HepG2 (cell line): Measurements from ENCODE around the gene RARRES1. TPM values are rescaled to one million over a fixed set of nuclear protein-coding genes. Genes with fewer than 3 reads are reported as not detected.

ENCODE experiments used
- ATAC-seq: fragments of 200-7000 bp; cut with Tn5 transposase; 3 replicates; pipeline ENCODE4 v1.9.1; 2020; ENCODE audit warnings: mild to moderate bottlenecking, moderate library complexity
- BruUV-seq: library from RNA; stranded (reverse); fragments of 400-500 nt; replicated peaks from 2 replicates; lab custom pipeline; 2021; lab: Mats Ljungman, UMichigan
- CTCF ChIA-PET: fragments of 300-600 bp; formaldehyde crosslinking; extraction: SDS; loops from one replicate; lab custom pipeline; 2021; ENCODE audit warnings: low total read pairs, inconsistent platforms, low intra/inter-chr PET ratio; lab: Yijun Ruan, JAX
- POLR2A ChIA-PET: fragments of 350-600 bp; sonication (Branson Sonifier 250); formaldehyde crosslinking; loops from one replicate; lab custom pipeline; 2020; ENCODE audit warnings: antibody characterized with exemption, inconsistent platforms; lab: Yijun Ruan, JAX
- DNase-seq: peaks from one replicate; pipeline ENCODE4 v3.0.0-alpha.2; 2015; ENCODE audit warnings: low spot score
- FAIRE-seq: peaks from 3 replicates; lab custom pipeline; 2011; peaks lifted over from hg19 to GRCh38; lab: Jason Lieb, UNC
- H2AFZ ChIP-seq: one replicate; pipeline ENCODE4 v1.6.1; 2011; ENCODE audit warnings: low read length, inconsistent platforms
- H3K27ac ChIP-seq: fragments of 300-600 bp; 3 replicates; pipeline ENCODE4 v1.8.0; 2011; ENCODE audit warnings: mixed run types, mild to moderate bottlenecking, mixed read lengths, low read length, inconsistent platforms; ENCODE audit not compliant: insufficient read depth; ENCODE audit errors: extremely low read length
- H3K27me3 ChIP-seq, 2 experiments: fragments of 200-600 bp in 1 of 2; 2 replicates in 1 of 2; 3 replicates in 1 of 2; pipeline versions ENCODE4 v1.6.0 to v1.8.0; 2011; ENCODE audit warnings: low read length in 2 of 2, mild to moderate bottlenecking in 2 of 2, moderate library complexity in 2 of 2, inconsistent platforms in 1 of 2; ENCODE audit not compliant: insufficient read depth in 2 of 2, control insufficient read depth in 1 of 2
- H3K36me3 ChIP-seq, 2 experiments: fragments of 200-600 bp in 1 of 2; replicated peaks in 1 of 2; 2 replicates in 1 of 2; 3 replicates in 1 of 2; pipeline versions ENCODE4 v1.5.1 to v1.8.0; 2011; ENCODE audit warnings: low read length in 2 of 2, inconsistent platforms in 1 of 2; ENCODE audit not compliant: insufficient read depth in 2 of 2, control insufficient read depth in 1 of 2
- H3K4me1 ChIP-seq: 2 replicates; pipeline ENCODE4 v1.5.1; 2012; ENCODE audit warnings: low read length, inconsistent platforms; ENCODE audit not compliant: insufficient read depth
- H3K4me2 ChIP-seq: 2 replicates; pipeline ENCODE4 v1.6.0; 2011; ENCODE audit warnings: low read depth, low read length, inconsistent platforms
- H3K4me3 ChIP-seq, 3 experiments: fragments of 200-600 bp in 1 of 3; sonication (generic), shearing (Covaris generic) in 1 of 3; replicated peaks in 1 of 3; 2 replicates each; pipeline ENCODE4 v1.5.1; 2011 to 2016; ENCODE audit warnings: low read length in 3 of 3, inconsistent platforms in 2 of 3, low read depth in 2 of 3, mild to moderate bottlenecking in 2 of 3, control low read depth in 1 of 3, mixed read lengths in 1 of 3; ENCODE audit not compliant: insufficient read depth in 1 of 3
- H3K79me2 ChIP-seq: one replicate; pipeline ENCODE4 v1.6.1; 2011; ENCODE audit warnings: low read length, inconsistent platforms; ENCODE audit not compliant: insufficient read depth
- H3K9ac ChIP-seq: 2 replicates; pipeline ENCODE4 v1.6.0; 2011; ENCODE audit warnings: mild to moderate bottlenecking, low read depth, low read length, inconsistent platforms; ENCODE audit not compliant: insufficient read depth
- H3K9me3 ChIP-seq: 2 replicates; pipeline ENCODE4 v1.5.1; 2012; ENCODE audit warnings: mild to moderate bottlenecking, low read length
- H4K20me1 ChIP-seq: 2 replicates; pipeline ENCODE4 v1.6.0; 2011; ENCODE audit warnings: inconsistent platforms, mild to moderate bottlenecking, low read length, moderate library complexity; ENCODE audit not compliant: insufficient read depth
- HES4 ChIP-seq: sonication (generic); formaldehyde crosslinking; IDR thresholded peaks from 2 replicates; pipeline ENCODE4 v1.9.0; 2021; ENCODE audit warnings: mild to moderate bottlenecking, missing genetic modification reagents, borderline replicate concordance
- NFE2L2 ChIP-seq: fragments of 150-350 bp; IDR thresholded peaks from 2 replicates; pipeline ENCODE4 v1.6.1; 2014; ENCODE audit warnings: low read length
- PHF21A ChIP-seq: sonication (generic); formaldehyde crosslinking; IDR thresholded peaks from 2 replicates; pipeline ENCODE4 v1.5.0; 2020; ENCODE audit warnings: mild to moderate bottlenecking, missing genetic modification reagents
- ZNF451 ChIP-seq: sonication (generic); formaldehyde crosslinking; IDR thresholded peaks from 2 replicates; pipeline ENCODE4 v1.5.0; 2020; ENCODE audit warnings: mild to moderate bottlenecking, missing genetic modification reagents
- ZNF776 ChIP-seq: sonication (generic); formaldehyde crosslinking; IDR thresholded peaks from 2 replicates; pipeline ENCODE4 v1.4.0; 2020; ENCODE audit warnings: mild to moderate bottlenecking, missing genetic modification reagents
- WGBS: methylation state at CpG from one replicate; pipeline ENCODE4 v1.1.6; 2017; ENCODE audit warnings: low lambda C conversion rate; 5-methylcytosine and 5-hydroxymethylcytosine counted together
- in situ Hi-C: cut with HindIII; loops from 2 replicates; pipeline ENCODE4 v1.10.0; 2017; ENCODE audit warnings: low pct_unique_long_range_greater_than_20kb; ENCODE audit not compliant: extremely low pct_ligation_motif_present
- intact Hi-C: fragments of 100-400 bp; cut with micrococcal nuclease; formaldehyde crosslinking; loops from one replicate; pipeline ENCODE4 v1.10.0; 2022; ENCODE audit not compliant: unreplicated experiment
- polyA plus RNA-seq, 8 experiments: library from polyadenylated mRNA; depleted of rRNA in 3 of 8; stranded (reverse) in 7 of 8; unstranded in 1 of 8; fragments of >200 nt; fragmentation: Illumina TruSeq in 4 of 8; extraction: Trizol in 4 of 8; gene quantifications; 2 replicates each; pipeline versions ENCODE4 v1.2.1 to v1.2.3, GENCODE V29; 2011 to 2016; ENCODE audit warnings: low read depth in 4 of 8, missing spikeins in 1 of 8, mixed read lengths in 1 of 8; ENCODE audit not compliant: insufficient read depth in 1 of 8
- total RNA-seq, 5 experiments: library from RNA; depleted of rRNA; stranded (reverse); fragments of >200 nt; fragmentation: Illumina TruSeq; extraction: Trizol; gene quantifications; 2 replicates each; pipeline ENCODE4 v1.2.3, GENCODE V29; 2016; ENCODE audit warnings: low read depth in 1 of 5
- TF ChIP-seq, protein P1 (sequence below): sonication (generic); formaldehyde crosslinking; IDR thresholded peaks from 2 replicates; pipeline ENCODE4 v1.8.0; 2022; ENCODE audit warnings: missing genetic modification reagents, low read depth, mild to moderate bottlenecking, borderline replicate concordance
- TF ChIP-seq, protein P2 (sequence below): IDR thresholded peaks from 2 replicates; pipeline ENCODE4 v1.6.1; 2016; ENCODE audit warnings: missing biosample characterization, missing genetic modification reagents, low read depth
- TF ChIP-seq, protein P3 (sequence below): sonication (generic); formaldehyde crosslinking; IDR thresholded peaks from 2 replicates; pipeline ENCODE4 v1.5.1; 2020; ENCODE audit warnings: mild to moderate bottlenecking, missing genetic modification reagents, moderate library complexity

RARRES1 gene
- total and polyA plus RNA-seq, 2 of the 13 experiments (the other 11 are each of a cell fraction or from before 2014, with no cell fraction given): not detected

DNA sequence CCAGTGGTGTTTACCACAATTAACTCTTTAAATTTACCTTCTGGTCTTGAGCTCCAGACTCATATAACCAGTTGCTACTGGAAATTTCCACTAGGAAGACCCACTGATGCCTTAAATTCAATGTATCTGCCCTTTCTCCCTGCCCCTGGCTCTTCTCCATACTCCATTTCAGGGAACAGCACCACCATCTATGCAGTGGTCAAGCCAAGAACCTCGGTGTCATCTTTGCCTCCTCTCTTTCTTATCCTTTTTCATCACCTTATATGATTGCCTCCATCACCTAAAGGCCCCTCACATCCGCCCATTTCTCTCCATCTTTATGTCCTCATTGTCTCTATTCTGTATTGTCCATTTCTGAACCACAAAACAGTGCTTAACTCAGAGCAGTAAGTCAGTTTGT is 48.9 kb upstream of the RARRES1 start:
- no peak overlapping the region for H3K27ac ChIP-seq
- peaks cover 4% of the 10 kb centered on the region for H3K4me1 ChIP-seq
- no peak for FAIRE-seq
- ChIA-PET CTCF (no interaction called here), POLR2A (no interaction called here)
- no peaks in the 10 kb centered on the region for H3K27me3 ChIP-seq
- 60% methylated on average over 2 of the region's 2 CpGs for WGBS
- H3K9ac ChIP-seq: no peak overlapping the region
- in situ Hi-C loops: loop anchor here (25.0 kb wide), 1 partner anchor 244 kb away; no protein-coding TSS in a partner anchor
- H3K9me3 ChIP-seq: no peaks in the 10 kb centered on the region
- no peak overlapping the region for H3K4me2 ChIP-seq
- no peak overlapping the region for H2AFZ ChIP-seq
- BruUV-seq: no TSS peak
- no peak overlapping the region for H3K4me3 ChIP-seq
- TF ChIP-seq HES4 (CRISPR knock-in tag) (no peak), ZNF451 (CRISPR knock-in tag) (no peak), PHF21A (CRISPR knock-in tag) (no peak), NFE2L2 (no peak), ZNF776 (CRISPR knock-in tag) (no peak)
- TF ChIP-seq, protein P1, sequence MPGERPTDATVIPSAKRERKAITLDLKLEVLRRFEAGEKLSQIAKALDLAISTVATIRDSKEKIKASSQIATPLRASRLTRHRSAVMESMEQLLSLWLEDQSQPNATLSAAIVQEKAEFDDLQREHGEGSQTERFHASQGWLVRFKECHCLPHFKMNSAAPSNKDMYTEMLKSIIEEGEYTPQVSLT (CRISPR knock-in tag): no peak
- TF ChIP-seq, protein P2, sequence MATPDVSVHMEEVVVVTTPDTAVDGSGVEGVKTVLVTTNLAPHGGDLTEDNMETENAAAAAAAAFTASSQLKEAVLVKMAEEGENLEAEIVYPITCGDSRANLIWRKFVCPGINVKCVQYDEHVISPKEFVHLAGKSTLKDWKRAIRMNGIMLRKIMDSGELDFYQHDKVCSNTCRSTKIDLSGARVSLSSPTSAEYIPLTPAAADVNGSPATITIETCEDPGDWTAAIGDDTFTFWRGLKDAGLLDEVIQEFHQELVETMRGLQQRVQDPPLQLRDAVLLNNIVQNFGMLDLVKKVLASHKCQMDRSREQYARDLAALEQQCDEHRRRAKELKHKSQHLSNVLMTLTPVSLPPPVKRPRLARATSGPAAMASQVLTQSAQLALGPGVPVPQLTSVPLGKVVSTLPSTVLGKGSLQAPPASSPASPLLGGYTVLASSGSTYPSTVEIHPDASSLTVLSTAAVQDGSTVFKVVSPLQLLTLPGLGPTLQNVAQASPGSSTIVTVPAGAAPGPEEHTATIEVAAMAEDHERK (CRISPR knock-in tag): no peak
- TF ChIP-seq, protein P3, sequence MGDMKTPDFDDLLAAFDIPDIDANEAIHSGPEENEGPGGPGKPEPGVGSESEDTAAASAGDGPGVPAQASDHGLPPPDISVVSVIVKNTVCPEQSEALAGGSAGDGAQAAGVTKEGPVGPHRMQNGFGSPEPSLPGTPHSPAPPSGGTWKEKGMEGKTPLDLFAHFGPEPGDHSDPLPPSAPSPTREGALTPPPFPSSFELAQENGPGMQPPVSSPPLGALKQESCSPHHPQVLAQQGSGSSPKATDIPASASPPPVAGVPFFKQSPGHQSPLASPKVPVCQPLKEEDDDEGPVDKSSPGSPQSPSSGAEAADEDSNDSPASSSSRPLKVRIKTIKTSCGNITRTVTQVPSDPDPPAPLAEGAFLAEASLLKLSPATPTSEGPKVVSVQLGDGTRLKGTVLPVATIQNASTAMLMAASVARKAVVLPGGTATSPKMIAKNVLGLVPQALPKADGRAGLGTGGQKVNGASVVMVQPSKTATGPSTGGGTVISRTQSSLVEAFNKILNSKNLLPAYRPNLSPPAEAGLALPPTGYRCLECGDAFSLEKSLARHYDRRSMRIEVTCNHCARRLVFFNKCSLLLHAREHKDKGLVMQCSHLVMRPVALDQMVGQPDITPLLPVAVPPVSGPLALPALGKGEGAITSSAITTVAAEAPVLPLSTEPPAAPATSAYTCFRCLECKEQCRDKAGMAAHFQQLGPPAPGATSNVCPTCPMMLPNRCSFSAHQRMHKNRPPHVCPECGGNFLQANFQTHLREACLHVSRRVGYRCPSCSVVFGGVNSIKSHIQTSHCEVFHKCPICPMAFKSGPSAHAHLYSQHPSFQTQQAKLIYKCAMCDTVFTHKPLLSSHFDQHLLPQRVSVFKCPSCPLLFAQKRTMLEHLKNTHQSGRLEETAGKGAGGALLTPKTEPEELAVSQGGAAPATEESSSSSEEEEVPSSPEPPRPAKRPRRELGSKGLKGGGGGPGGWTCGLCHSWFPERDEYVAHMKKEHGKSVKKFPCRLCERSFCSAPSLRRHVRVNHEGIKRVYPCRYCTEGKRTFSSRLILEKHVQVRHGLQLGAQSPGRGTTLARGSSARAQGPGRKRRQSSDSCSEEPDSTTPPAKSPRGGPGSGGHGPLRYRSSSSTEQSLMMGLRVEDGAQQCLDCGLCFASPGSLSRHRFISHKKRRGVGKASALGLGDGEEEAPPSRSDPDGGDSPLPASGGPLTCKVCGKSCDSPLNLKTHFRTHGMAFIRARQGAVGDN (CRISPR knock-in tag): no peak
- no peaks in the 10 kb centered on the region for H3K79me2 ChIP-seq
- no peak for ATAC-seq
- no peaks in the 10 kb centered on the region for H4K20me1 ChIP-seq
- H3K36me3 ChIP-seq: no peaks in the 10 kb centered on the region
- intact Hi-C loops: no loop called here
- no peak for DNase-seq
